Right lobe of liver (tissue), 6 donors: ENCODE results near the gene MFNG. TPM values are rescaled to one million over a fixed set of nuclear protein-coding genes. Genes with fewer than 3 reads are reported as not detected.
A peak's percentile ranks its signal among the peaks of the same experiment; 100 is the strongest.
"Not testable (repeated sequence)": the region's sequence is repeated elsewhere in the genome, so short reads cannot be mapped to it uniquely, and the experiment has no call there.

Source experiments
- ATAC-seq, 4 donors: fragments of 200-7000 bp; cut with Tn5 transposase; one replicate each; pipeline ENCODE4 v1.9.1; 2020; ENCODE audit warnings: mild to moderate bottlenecking in 4 of 4, moderate library complexity in 4 of 4
- DNase-seq, 3 donors: peaks; one replicate each; pipeline ENCODE4 v3.0.0-alpha.2; 2020
- H3K27ac ChIP-seq, 3 donors: fragments of 200-600 bp; one replicate each; pipeline ENCODE4 v1.8.0; 2022
- H3K27me3 ChIP-seq, 2 donors: fragments of 200-600 bp; one replicate each; pipeline ENCODE4 v1.8.0; 2022
- H3K36me3 ChIP-seq, 4 donors: fragments of 200-600 bp; sonication (generic) in 1 of 4; one replicate each; pipeline versions ENCODE4 v1.5.1 to v1.8.0; 2017 to 2022; ENCODE audit warnings: control low read depth in 1 of 4
- H3K4me1 ChIP-seq, 4 donors: fragments of 200-600 bp; sonication (generic) in 1 of 4; one replicate each; pipeline versions ENCODE4 v1.5.1 to v1.8.0; 2017 to 2022; ENCODE audit warnings: control low read depth in 1 of 4
- H3K4me3 ChIP-seq, 3 donors: fragments of 200-600 bp; one replicate each; pipeline ENCODE4 v1.8.0; 2022
- H3K9me3 ChIP-seq, 4 donors: fragments of 200-600 bp; sonication (generic) in 1 of 4; one replicate each; pipeline versions ENCODE4 v1.5.1 to v1.8.0; 2017 to 2022; ENCODE audit warnings: control low read depth in 1 of 4
- POLR2A ChIP-seq: fragments of 450-650 bp; IDR thresholded peaks from one replicate; pipeline ENCODE4 v1.6.1; 2017; ENCODE audit warnings: antibody characterized with exemption, mild to moderate bottlenecking
- WGBS: methylation state at CpG from one replicate; pipeline ENCODE4 v1.1.6; 2018; ENCODE audit warnings: low coverage, low lambda C conversion rate; ENCODE audit not compliant: insufficient coverage; ENCODE audit errors: missing lambda C conversion rate; 5-methylcytosine and 5-hydroxymethylcytosine counted together
- intact Hi-C, 2 donors: fragments of 100-400 bp; cut with DNase I; formaldehyde crosslinking; loops; one replicate each; pipeline versions ENCODE4 v1.11.2 to v1.14.1; 2022
- total RNA-seq, 6 experiments: library from RNA; depleted of rRNA in 2 of 6; stranded (reverse); fragments of >200 nt in 2 of 6; fragmentation: NEBNext Ultra II Directional in 3 of 6; extraction: Animal tissue kit (Norgen Biotek cat#: 25700) in 3 of 6; gene quantifications; one replicate each; pipeline versions ENCODE4 v1.1.0 to v1.2.4, GENCODE V29; 2016 to 2023
- TF ChIP-seq, protein P1 (sequence below), 4 donors: fragments of 200-600 bp in 3 of 4; fragments of 450-650 bp in 1 of 4; IDR thresholded peaks; one replicate each; pipeline versions ENCODE4 v1.5.1 to v1.8.0; 2016 to 2022; ENCODE audit warnings: antibody characterized with exemption in 4 of 4, mild to moderate bottlenecking in 2 of 4
- donor health status: DM: no; HTN: yes; CAD: no.
- donor health status: DM: no; HTN: no; CAD: no.
- donor health status: DM: no; HTN: no; CAD: no.
- donor health status: DM: no; HTN: yes; CAD: no.
- donor health status: DM: no; HTN: yes; CAD: no.

MFNG gene
- total RNA-seq, 6 experiments from 2014 or later = 5.6 to 14.4 (median 10.2) TPM

DNA sequence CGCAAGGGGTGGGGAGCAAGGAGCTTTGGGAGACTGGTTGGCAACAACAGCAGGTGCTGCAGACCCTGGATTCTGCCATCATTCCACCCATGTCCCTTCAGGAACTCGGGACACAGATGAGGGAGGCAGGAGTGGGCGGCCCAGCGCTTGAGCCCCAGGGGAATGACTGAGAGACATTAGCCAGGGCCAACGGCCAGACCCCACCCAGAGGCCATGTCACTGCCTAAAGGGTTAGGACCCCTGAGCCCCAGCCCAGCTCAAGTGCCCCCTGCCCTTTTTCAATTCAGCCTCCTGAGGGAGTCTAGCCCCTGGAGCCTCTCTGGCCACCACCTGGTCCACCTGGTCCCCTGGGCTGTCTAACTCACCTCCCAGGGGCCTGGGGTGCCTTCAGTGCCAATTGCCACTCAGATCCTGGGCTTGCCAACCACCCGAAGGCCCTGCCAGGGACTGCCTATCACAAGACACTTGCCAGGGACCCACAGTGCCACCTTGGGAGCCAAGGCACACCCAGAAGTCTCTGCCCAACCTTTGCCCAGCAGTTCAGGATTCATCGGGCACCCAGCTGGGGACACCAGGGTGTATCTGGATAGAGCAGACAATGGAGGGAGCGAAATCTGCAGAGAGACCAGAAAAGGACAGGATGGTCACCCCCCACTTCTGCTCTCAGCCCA is 16.6 kb downstream of the MFNG start:
- H3K4me1 ChIP-seq = no peaks in the 10 kb centered on the region
- no peaks in the 10 kb centered on the region for H3K27me3 ChIP-seq
- no peak overlapping the region for H3K4me3 ChIP-seq
- whole genome bisulfite sequencing = 85% methylated on average over 4 of the region's 8 CpGs
- no peak for ATAC-seq
- intact Hi-C loops = no loop called here
- DNase-seq = no peak
- no peak for TF ChIP-seq POLR2A
- TF ChIP-seq, protein P1, sequence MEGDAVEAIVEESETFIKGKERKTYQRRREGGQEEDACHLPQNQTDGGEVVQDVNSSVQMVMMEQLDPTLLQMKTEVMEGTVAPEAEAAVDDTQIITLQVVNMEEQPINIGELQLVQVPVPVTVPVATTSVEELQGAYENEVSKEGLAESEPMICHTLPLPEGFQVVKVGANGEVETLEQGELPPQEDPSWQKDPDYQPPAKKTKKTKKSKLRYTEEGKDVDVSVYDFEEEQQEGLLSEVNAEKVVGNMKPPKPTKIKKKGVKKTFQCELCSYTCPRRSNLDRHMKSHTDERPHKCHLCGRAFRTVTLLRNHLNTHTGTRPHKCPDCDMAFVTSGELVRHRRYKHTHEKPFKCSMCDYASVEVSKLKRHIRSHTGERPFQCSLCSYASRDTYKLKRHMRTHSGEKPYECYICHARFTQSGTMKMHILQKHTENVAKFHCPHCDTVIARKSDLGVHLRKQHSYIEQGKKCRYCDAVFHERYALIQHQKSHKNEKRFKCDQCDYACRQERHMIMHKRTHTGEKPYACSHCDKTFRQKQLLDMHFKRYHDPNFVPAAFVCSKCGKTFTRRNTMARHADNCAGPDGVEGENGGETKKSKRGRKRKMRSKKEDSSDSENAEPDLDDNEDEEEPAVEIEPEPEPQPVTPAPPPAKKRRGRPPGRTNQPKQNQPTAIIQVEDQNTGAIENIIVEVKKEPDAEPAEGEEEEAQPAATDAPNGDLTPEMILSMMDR (IDR thresholded peaks at IDR 0.05) = no peak
- no peaks in the 10 kb centered on the region for H3K36me3 ChIP-seq
- H3K9me3 ChIP-seq = no peaks in the 10 kb centered on the region
- H3K27ac ChIP-seq = no peak overlapping the region

DNA sequence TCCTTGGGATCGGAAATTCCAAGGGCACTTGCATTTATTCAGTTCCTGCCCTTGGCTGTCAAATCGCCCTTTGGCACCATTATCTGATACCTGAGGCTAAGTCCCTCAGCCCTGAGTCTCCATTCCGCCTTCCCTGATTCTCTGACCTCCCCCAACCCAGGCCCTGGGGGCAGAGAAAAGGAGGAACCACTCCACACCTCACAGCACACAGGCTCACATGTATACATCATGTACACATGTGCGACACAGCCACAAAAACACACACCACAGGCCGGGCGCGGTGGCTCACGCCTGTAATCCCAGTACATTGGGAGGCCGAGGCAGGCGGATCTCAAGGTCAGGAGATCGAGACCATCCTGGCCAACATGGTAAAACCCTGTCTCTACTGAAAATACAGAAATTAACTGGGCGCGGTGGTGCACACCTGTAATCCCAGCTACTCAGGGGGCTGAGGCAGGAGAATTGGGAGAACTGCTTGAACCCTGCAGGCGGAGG is 17.9 kb downstream of the MFNG start:
- H3K27me3 ChIP-seq, intact Hi-C loops, H3K27ac ChIP-seq, ATAC-seq, H3K4me1 ChIP-seq, H3K36me3 ChIP-seq, DNase-seq, H3K4me3 ChIP-seq, H3K9me3 ChIP-seq: not testable (repeated sequence)
- 73% methylated on average over 4 of the region's 14 CpGs for WGBS

DNA sequence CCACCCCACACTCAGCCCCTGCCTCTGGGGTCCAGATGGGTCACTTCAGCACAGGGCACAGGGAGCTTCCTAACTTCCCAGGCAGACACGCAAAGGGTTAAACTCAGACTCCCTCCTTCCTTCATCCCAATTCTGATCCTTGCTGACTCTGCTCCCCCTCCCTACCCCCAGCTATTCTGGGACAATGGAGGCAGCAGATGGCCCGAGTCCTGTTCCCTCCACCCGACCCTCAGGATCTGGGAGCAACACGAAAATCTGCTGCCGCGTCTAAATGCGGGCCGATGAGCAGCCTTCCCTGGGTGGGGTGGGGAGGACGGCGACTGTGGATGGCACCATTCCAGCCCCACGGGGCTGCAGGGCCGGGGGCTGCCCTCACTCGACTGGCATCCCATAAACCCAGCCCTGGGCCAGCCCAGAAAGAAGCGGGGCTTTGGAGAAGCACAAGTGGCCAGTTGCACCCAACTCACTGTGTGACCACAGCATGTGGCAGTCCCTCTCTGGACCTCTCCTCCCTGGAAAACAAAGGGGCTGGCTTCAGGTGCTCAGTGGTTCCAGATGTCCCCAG is 18.7 kb downstream of the MFNG start:
- Histone ChIP-seq H3K27me3 (no peaks in the 10 kb centered on the region), H3K4me3 (no peak overlapping the region), H3K4me1 (no peaks in the 10 kb centered on the region), H3K9me3 (no peaks in the 10 kb centered on the region), H3K36me3 (no peaks in the 10 kb centered on the region), H3K27ac (no peak overlapping the region)
- TF ChIP-seq POLR2A = no peak
- TF ChIP-seq, protein P1 (IDR thresholded peaks at IDR 0.05) = no peak
- no peak for DNase-seq
- intact Hi-C loops = no loop called here
- WGBS = 71% methylated on average over 2 of the region's 14 CpGs
- no peak for ATAC-seq

DNA sequence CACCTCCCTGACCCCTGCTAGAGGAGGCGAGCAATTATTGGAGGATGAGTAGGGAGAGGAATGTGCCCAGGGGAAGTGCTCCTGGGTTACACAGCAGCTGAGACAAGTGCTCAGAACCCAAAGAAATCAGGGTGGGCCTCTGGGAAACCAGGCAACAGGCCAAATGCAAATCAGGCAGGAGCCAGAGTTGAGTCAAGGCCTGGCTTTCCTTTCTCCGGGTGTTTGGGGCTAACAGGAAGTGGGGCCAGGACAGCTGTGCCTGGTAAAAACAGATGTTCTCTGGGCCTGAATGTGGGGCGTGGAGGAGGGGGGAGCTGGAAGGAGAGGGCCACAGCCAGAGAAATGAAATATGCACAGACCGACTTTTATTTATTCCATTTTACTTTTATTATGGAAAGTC is 22.0 kb downstream of the MFNG start:
- no peak for ATAC-seq
- TF ChIP-seq, protein P1 (IDR thresholded peaks at IDR 0.05) = no peak
- TF ChIP-seq POLR2A = no peak
- 41% methylated on average over 2 of the region's 4 CpGs for WGBS
- H3K27ac ChIP-seq = no peak overlapping the region
- H3K4me3 ChIP-seq = no peak overlapping the region
- no peaks in the 10 kb centered on the region for H3K4me1 ChIP-seq
- no peak for DNase-seq
- no peaks in the 10 kb centered on the region for H3K27me3 ChIP-seq
- H3K36me3 ChIP-seq = no peaks in the 10 kb centered on the region
- intact Hi-C loops = no loop called here
- no peaks in the 10 kb centered on the region for H3K9me3 ChIP-seq

DNA sequence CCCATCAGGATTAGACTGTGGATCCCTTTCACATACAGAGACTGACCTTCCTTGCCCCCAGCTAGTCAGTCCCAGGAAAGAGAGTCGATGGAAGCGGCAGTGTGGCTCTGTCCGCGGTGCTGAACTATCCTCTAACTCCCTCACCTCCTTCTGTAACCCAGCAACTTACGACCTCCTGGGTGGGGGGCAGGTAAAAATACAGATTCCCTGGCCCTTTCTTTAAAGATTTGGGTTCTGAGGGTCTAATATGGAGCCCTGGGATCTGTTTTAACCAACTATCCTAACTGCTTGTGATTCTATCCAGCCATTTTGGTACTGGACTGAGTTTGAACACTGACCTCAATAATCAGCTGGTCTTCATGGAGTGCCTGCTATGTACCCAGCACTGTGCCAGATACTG is 23.2 kb downstream of the MFNG start:
- Histone ChIP-seq H3K36me3 (no peaks in the 10 kb centered on the region), H3K27ac (no peak overlapping the region), H3K4me1 (no peaks in the 10 kb centered on the region), H3K27me3 (no peaks in the 10 kb centered on the region), H3K4me3 (no peak overlapping the region), H3K9me3 (no peaks in the 10 kb centered on the region)
- TF ChIP-seq, protein P1 (IDR thresholded peaks at IDR 0.05) = no peak
- TF ChIP-seq POLR2A = no peak
- DNase-seq (no peak), ATAC-seq (peak; percentile 40 to 64 (median 54))
- intact Hi-C loops = no loop called here
- 0% methylated on average over 5 of the region's 5 CpGs for WGBS
